ENCODE results near the gene ABCC1.
A peak's percentile ranks its signal among the peaks of the same experiment; 100 is the strongest.

Gene ABCC1

GRCh38 chr16:16029431-16030011 lies 80.1 kb downstream of the ABCC1 start:
- WGBS (ENCODE audit: insufficient coverage, insufficient read length): no CpG with 5 or more reads among the region's 5 CpGs
- Histone ChIP-seq H3K27me3 (ENCODE audit: control insufficient read depth, insufficient read depth, low read length) (no peaks in the 10 kb centered on the region), H3K27ac (ENCODE audit: low read length) (no peak overlapping the region), H3K9me3 (ENCODE audit: control insufficient read depth, insufficient read depth, low read length) (no peaks in the 10 kb centered on the region), H3K4me3 (ENCODE audit: low read length) (no peak overlapping the region), H3K36me3 (ENCODE audit: control insufficient read depth, insufficient read depth, low read length) (no peaks in the 10 kb centered on the region), H3K4me1 (ENCODE audit: control insufficient read depth, insufficient read depth, low read length) (no peaks in the 10 kb centered on the region)
- DNase-seq (ENCODE audit: low read depth, low spot score): no peak

- H3K27me3 ChIP-seq (ENCODE audit: control insufficient read depth, insufficient read depth, low read length): no peaks in the 10 kb centered on the region
- no peak overlapping the region for H3K4me3 ChIP-seq (ENCODE audit: low read length)
- no peak for DNase-seq (ENCODE audit: low read depth, low spot score)
- H3K36me3 ChIP-seq (ENCODE audit: control insufficient read depth, insufficient read depth, low read length): no peaks in the 10 kb centered on the region
- no CpG with 5 or more reads among the region's 8 CpGs for WGBS (ENCODE audit: insufficient coverage, insufficient read length)
- H3K9me3 ChIP-seq (ENCODE audit: control insufficient read depth, insufficient read depth, low read length): no peaks in the 10 kb centered on the region
- H3K27ac ChIP-seq (ENCODE audit: low read length): no peak overlapping the region
- no peaks in the 10 kb centered on the region for H3K4me1 ChIP-seq (ENCODE audit: control insufficient read depth, insufficient read depth, low read length)
Observed at GRCh38 chr16:16030449-16030848, 81.0 kb downstream of the ABCC1 start.

- DNase-seq (ENCODE audit: low read depth, low spot score): no peak
- Histone ChIP-seq H3K4me3 (ENCODE audit: low read length) (no peak overlapping the region), H3K9me3 (ENCODE audit: control insufficient read depth, insufficient read depth, low read length) (no peaks in the 10 kb centered on the region), H3K36me3 (ENCODE audit: control insufficient read depth, insufficient read depth, low read length) (0 out of 2 replicates have a peak, but pooled peaks cover under 1% of the 10 kb centered on the region), H3K4me1 (ENCODE audit: control insufficient read depth, insufficient read depth, low read length) (no peaks in the 10 kb centered on the region; the same call in 1 of the 2 replicates), H3K27me3 (ENCODE audit: control insufficient read depth, insufficient read depth, low read length) (no peaks in the 10 kb centered on the region), H3K27ac (ENCODE audit: low read length) (no peak overlapping the region)
- WGBS (ENCODE audit: insufficient coverage, insufficient read length): no CpG with 5 or more reads among the region's 6 CpGs
Observed at GRCh38 chr16:16031401-16031800, 82.0 kb downstream of the ABCC1 start.

GRCh38 chr16:16032271-16032979 lies 83.0 kb downstream of the ABCC1 start:
- Histone ChIP-seq H3K27ac (ENCODE audit: low read length) (no peak overlapping the region), H3K27me3 (ENCODE audit: control insufficient read depth, insufficient read depth, low read length) (no peaks in the 10 kb centered on the region), H3K36me3 (ENCODE audit: control insufficient read depth, insufficient read depth, low read length) (peaks cover 9% of the 10 kb centered on the region), H3K9me3 (ENCODE audit: control insufficient read depth, insufficient read depth, low read length) (no peaks in the 10 kb centered on the region), H3K4me1 (ENCODE audit: control insufficient read depth, insufficient read depth, low read length) (no peaks in the 10 kb centered on the region; the same call in 1 of the 2 replicates), H3K4me3 (ENCODE audit: low read length) (no peak overlapping the region)
- DNase-seq (ENCODE audit: low read depth, low spot score): no peak
- WGBS (ENCODE audit: insufficient coverage, insufficient read length): no CpG with 5 or more reads among the region's 5 CpGs

- DNase-seq (ENCODE audit: low read depth, low spot score): no peak
- H3K27ac ChIP-seq (ENCODE audit: low read length): no peak overlapping the region
- H3K4me3 ChIP-seq (ENCODE audit: low read length): no peak overlapping the region
- H3K36me3 ChIP-seq (ENCODE audit: control insufficient read depth, insufficient read depth, low read length): peaks cover 17% of the 10 kb centered on the region
- H3K27me3 ChIP-seq (ENCODE audit: control insufficient read depth, insufficient read depth, low read length): no peaks in the 10 kb centered on the region
- WGBS (ENCODE audit: insufficient coverage, insufficient read length): no CpG with 5 or more reads among the region's 9 CpGs
- no peaks in the 10 kb centered on the region for H3K9me3 ChIP-seq (ENCODE audit: control insufficient read depth, insufficient read depth, low read length)
- H3K4me1 ChIP-seq (ENCODE audit: control insufficient read depth, insufficient read depth, low read length): no peaks in the 10 kb centered on the region; the same call in 1 of the 2 replicates
Observed at GRCh38 chr16:16033208-16033717, 83.8 kb downstream of the ABCC1 start.

- no peak overlapping the region for H3K27ac ChIP-seq (ENCODE audit: low read length)
- H3K4me1 ChIP-seq (ENCODE audit: control insufficient read depth, insufficient read depth, low read length): peaks cover 2% of the 10 kb centered on the region
- DNase-seq (ENCODE audit: low read depth, low spot score): no peak
- peaks cover 24% of the 10 kb centered on the region for H3K36me3 ChIP-seq (ENCODE audit: control insufficient read depth, insufficient read depth, low read length)
- no CpG with 5 or more reads among the region's 8 CpGs for WGBS (ENCODE audit: insufficient coverage, insufficient read length)
- H3K27me3 ChIP-seq (ENCODE audit: control insufficient read depth, insufficient read depth, low read length): no peaks in the 10 kb centered on the region
- H3K4me3 ChIP-seq (ENCODE audit: low read length): no peak overlapping the region
- H3K9me3 ChIP-seq (ENCODE audit: control insufficient read depth, insufficient read depth, low read length): no peaks in the 10 kb centered on the region
Observed at GRCh38 chr16:16036359-16036792, 87.0 kb downstream of the ABCC1 start.

- Histone ChIP-seq H3K27me3 (ENCODE audit: control insufficient read depth, insufficient read depth, low read length) (no peaks in the 10 kb centered on the region), H3K4me3 (ENCODE audit: low read length) (no peak overlapping the region), H3K9me3 (ENCODE audit: control insufficient read depth, insufficient read depth, low read length) (no peaks in the 10 kb centered on the region), H3K36me3 (ENCODE audit: control insufficient read depth, insufficient read depth, low read length) (peaks cover 24% of the 10 kb centered on the region), H3K4me1 (ENCODE audit: control insufficient read depth, insufficient read depth, low read length) (peaks cover 2% of the 10 kb centered on the region), H3K27ac (ENCODE audit: low read length) (no peak overlapping the region)
- no CpG with 5 or more reads among the region's 11 CpGs for WGBS (ENCODE audit: insufficient coverage, insufficient read length)
- DNase-seq (ENCODE audit: low read depth, low spot score): no peak
Observed at GRCh38 chr16:16037521-16037920, 88.1 kb downstream of the ABCC1 start.

- Histone ChIP-seq H3K4me1 (ENCODE audit: control insufficient read depth, insufficient read depth, low read length) (peaks cover 2% of the 10 kb centered on the region), H3K27me3 (ENCODE audit: control insufficient read depth, insufficient read depth, low read length) (no peaks in the 10 kb centered on the region), H3K27ac (ENCODE audit: low read length) (no peak overlapping the region), H3K9me3 (ENCODE audit: control insufficient read depth, insufficient read depth, low read length) (no peaks in the 10 kb centered on the region), H3K4me3 (ENCODE audit: low read length) (no peak overlapping the region), H3K36me3 (ENCODE audit: control insufficient read depth, insufficient read depth, low read length) (peaks cover 24% of the 10 kb centered on the region)
- no peak for DNase-seq (ENCODE audit: low read depth, low spot score)
- 100% methylated on average over 1 of the region's 1 CpG for WGBS (ENCODE audit: insufficient coverage, insufficient read length)
Observed at GRCh38 chr16:16037970-16038369, 88.6 kb downstream of the ABCC1 start.

- Histone ChIP-seq H3K4me1 (ENCODE audit: control insufficient read depth, insufficient read depth, low read length) (peaks cover 2% of the 10 kb centered on the region), H3K9me3 (ENCODE audit: control insufficient read depth, insufficient read depth, low read length) (no peaks in the 10 kb centered on the region), H3K4me3 (ENCODE audit: low read length) (no peak overlapping the region), H3K27me3 (ENCODE audit: control insufficient read depth, insufficient read depth, low read length) (no peaks in the 10 kb centered on the region), H3K36me3 (ENCODE audit: control insufficient read depth, insufficient read depth, low read length) (peaks cover 24% of the 10 kb centered on the region), H3K27ac (ENCODE audit: low read length) (no peak overlapping the region)
- no peak for DNase-seq (ENCODE audit: low read depth, low spot score)
- 100% methylated on average over 2 of the region's 6 CpGs for WGBS (ENCODE audit: insufficient coverage, insufficient read length)
Observed at GRCh38 chr16:16038950-16039349, 89.5 kb downstream of the ABCC1 start.

GRCh38 chr16:16041196-16041892 lies 91.9 kb downstream of the ABCC1 start:
- WGBS (ENCODE audit: insufficient coverage, insufficient read length): no CpG with 5 or more reads among the region's 10 CpGs
- peaks cover 35% of the 10 kb centered on the region for H3K36me3 ChIP-seq (ENCODE audit: control insufficient read depth, insufficient read depth, low read length)
- H3K27me3 ChIP-seq (ENCODE audit: control insufficient read depth, insufficient read depth, low read length): no peaks in the 10 kb centered on the region
- no peaks in the 10 kb centered on the region for H3K9me3 ChIP-seq (ENCODE audit: control insufficient read depth, insufficient read depth, low read length)
- no peak overlapping the region for H3K4me3 ChIP-seq (ENCODE audit: low read length)
- H3K4me1 ChIP-seq (ENCODE audit: control insufficient read depth, insufficient read depth, low read length): peaks cover 2% of the 10 kb centered on the region; the same call in 1 of the 2 replicates
- H3K27ac ChIP-seq (ENCODE audit: low read length): peak overlapping the region; percentile 41
- peak; percentile 20 for DNase-seq (ENCODE audit: low read depth, low spot score)

All from iPS DF 6.9 (cell line).